OCI-LY3 (cell line): Measurements from ENCODE around the gene PARD3.

Experiments used
- H2AFZ ChIP-seq: fragments of 200-600, 300-600 bp; shearing (Covaris generic); 2 replicates; pipeline ENCODE4 v1.6.0; 2014; ENCODE audit warnings: antibody characterized with exemption, low read depth, low read length
- H3K27ac ChIP-seq: fragments of 200-600, 300-600 bp; sonication (generic); 2 replicates; pipeline ENCODE4 v1.5.1; 2014; ENCODE audit warnings: mild to moderate bottlenecking, low read length, moderate library complexity, mixed read lengths
- H3K27me3 ChIP-seq: fragments of 200-600, 300-600 bp; sonication (generic); 2 replicates; pipeline ENCODE4 v1.6.1; 2014; ENCODE audit warnings: low read depth, low read length, mixed read lengths
- H3K36me3 ChIP-seq: fragments of 200-600, 300-600 bp; sonication (generic); replicated peaks from 2 replicates; pipeline ENCODE3; 2014; ENCODE audit warnings: low read depth, low read length, mixed read lengths
- H3K4me1 ChIP-seq: fragments of 300-600, 200-600 bp; sonication (generic); 2 replicates; pipeline ENCODE4 v1.6.1; 2014; ENCODE audit warnings: low read length, mixed read lengths
- H3K4me2 ChIP-seq: fragments of 200-600, 300-600 bp; sonication (generic); 2 replicates; pipeline ENCODE4 v1.6.1; 2014; ENCODE audit warnings: low read length, mixed read lengths
- H3K4me3 ChIP-seq: fragments of 300-600, 200-600 bp; sonication (generic); 2 replicates; pipeline ENCODE4 v1.5.1; 2014; ENCODE audit warnings: antibody characterized with exemption, mild to moderate bottlenecking, low read length, moderate library complexity
- H3K79me2 ChIP-seq: fragments of 300-600, 200-600 bp; shearing (Covaris generic); 2 replicates; pipeline ENCODE4 v1.6.1; 2014; ENCODE audit warnings: mild to moderate bottlenecking, low read length, mixed read lengths
- H3K9ac ChIP-seq: fragments of 300-600, 200-600 bp; shearing (Covaris generic); 2 replicates; pipeline ENCODE4 v1.6.0; 2014; ENCODE audit warnings: mild to moderate bottlenecking, low read length, moderate library complexity
- H3K9me3 ChIP-seq: fragments of 200-600, 300-600 bp; shearing (Covaris generic); 2 replicates; pipeline ENCODE4 v1.6.1; 2014; ENCODE audit warnings: low read length, mixed read lengths; ENCODE audit not compliant: insufficient read depth
- H4K20me1 ChIP-seq: fragments of 200-600, 300-600 bp; sonication (generic); 2 replicates; pipeline ENCODE4 v1.6.1; 2016; ENCODE audit warnings: low read length, mixed read lengths; ENCODE audit not compliant: insufficient read depth
- CTCF ChIP-seq: fragments of 200-600, 300-600 bp; sonication (generic); IDR thresholded peaks from 2 replicates; pipeline ENCODE4 v1.5.1; 2014; ENCODE audit warnings: antibody characterized with exemption, low read length, low read depth
- EZH2phosphoT487 ChIP-seq: fragments of 200-600 bp; shearing (Covaris generic); IDR thresholded peaks from 2 replicates; pipeline ENCODE4 v1.6.1; 2018; ENCODE audit warnings: antibody characterized with exemption, mixed run types, low read depth

Gene PARD3

GRCh38 chr10:34825414-34825813 lies 10.3 kb upstream of the PARD3 start:
- no peaks in the 10 kb centered on the region for H3K4me1 ChIP-seq

GRCh38 chr10:34824870-34825269 lies 9.8 kb upstream of the PARD3 start:
- Histone ChIP-seq H3K9ac (no peak overlapping the region), H3K27me3 (no peaks in the 10 kb centered on the region), H4K20me1 (no peaks in the 10 kb centered on the region), H3K9me3 (no peaks in the 10 kb centered on the region), H3K36me3 (no peaks in the 10 kb centered on the region), H3K79me2 (no peaks in the 10 kb centered on the region), H3K4me2 (no peak overlapping the region), H3K4me3 (no peak overlapping the region), H3K4me1 (no peaks in the 10 kb centered on the region), H3K27ac (no peak overlapping the region), H2AFZ (no peak overlapping the region)
- TF ChIP-seq EZH2phosphoT487, result no peak
- no peak for TF ChIP-seq CTCF

More at GRCh38 chr10:34825414-34825813, 10.3 kb upstream of the PARD3 start:
- Histone ChIP-seq H3K27ac (no peak overlapping the region), H3K4me3 (no peak overlapping the region), H4K20me1 (no peaks in the 10 kb centered on the region), H3K9ac (no peak overlapping the region), H2AFZ (no peak overlapping the region), H3K27me3 (no peaks in the 10 kb centered on the region), H3K36me3 (no peaks in the 10 kb centered on the region), H3K9me3 (no peaks in the 10 kb centered on the region), H3K4me2 (no peak overlapping the region), H3K79me2 (no peaks in the 10 kb centered on the region)
- TF ChIP-seq CTCF (no peak), EZH2phosphoT487 (no peak)

GRCh38 chr10:34821587-34822585 lies 6.8 kb upstream of the PARD3 start:
- no peaks in the 10 kb centered on the region for H4K20me1 ChIP-seq
- no peak overlapping the region for H3K4me2 ChIP-seq
- H3K79me2 ChIP-seq, result no peaks in the 10 kb centered on the region
- H3K9me3 ChIP-seq, result no peaks in the 10 kb centered on the region
- no peak overlapping the region for H3K4me3 ChIP-seq
- H2AFZ ChIP-seq, result no peak overlapping the region
- no peaks in the 10 kb centered on the region for H3K27me3 ChIP-seq
- no peak overlapping the region for H3K27ac ChIP-seq
- no peaks in the 10 kb centered on the region for H3K36me3 ChIP-seq
- TF ChIP-seq CTCF, result no peak
- TF ChIP-seq EZH2phosphoT487, result no peak
- no peaks in the 10 kb centered on the region for H3K4me1 ChIP-seq
- H3K9ac ChIP-seq, result no peak overlapping the region

- H3K4me3 ChIP-seq, result no peak overlapping the region
- no peak overlapping the region for H3K27ac ChIP-seq
- H3K36me3 ChIP-seq, result no peaks in the 10 kb centered on the region
- H3K9ac ChIP-seq, result no peak overlapping the region
- no peaks in the 10 kb centered on the region for H4K20me1 ChIP-seq
- H3K79me2 ChIP-seq, result no peaks in the 10 kb centered on the region
- H2AFZ ChIP-seq, result no peak overlapping the region
- no peak overlapping the region for H3K4me2 ChIP-seq
- TF ChIP-seq CTCF (no peak), EZH2phosphoT487 (no peak)
- H3K9me3 ChIP-seq, result no peaks in the 10 kb centered on the region
- no peaks in the 10 kb centered on the region for H3K27me3 ChIP-seq
- H3K4me1 ChIP-seq, result no peaks in the 10 kb centered on the region
Measured at GRCh38 chr10:34817586-34817985, 2.5 kb upstream of the PARD3 start.
